Embryonic facial prominence (tissue), 1 donor: Measurements from ENCODE around the gene FARS2.
"Not testable (repeated sequence)": the region's sequence is repeated elsewhere in the genome, so short reads cannot be mapped to it uniquely, and the experiment has no call there.

Source experiments
- DNase-seq: peaks from one replicate; pipeline ENCODE4 v3.0.0-alpha.2; 2016; ENCODE audit errors: extremely low spot score

Gene FARS2

GRCh38 chr6:5684320-5685053 lies 423.2 kb downstream of the FARS2 start:
- DNase-seq: no peak

- DNase-seq: no peak
Measured at GRCh38 chr6:5693225-5694145, 432.2 kb downstream of the FARS2 start.

GRCh38 chr6:5695260-5696245 lies 434.2 kb downstream of the FARS2 start:
- no peak for DNase-seq

- no peak for DNase-seq
Measured at GRCh38 chr6:5697508-5697907, 436.2 kb downstream of the FARS2 start.

GRCh38 chr6:5698318-5698717 lies 437.0 kb downstream of the FARS2 start:
- no peak for DNase-seq

- DNase-seq: not testable (repeated sequence)
Measured at GRCh38 chr6:5699064-5699463, 437.8 kb downstream of the FARS2 start.

- no peak for DNase-seq
Measured at GRCh38 chr6:5701174-5701573, 439.9 kb downstream of the FARS2 start.

- no peak for DNase-seq
Measured at GRCh38 chr6:5704708-5705107, 443.4 kb downstream of the FARS2 start.

GRCh38 chr6:5705252-5705651 lies 443.9 kb downstream of the FARS2 start:
- DNase-seq: no peak

- DNase-seq: no peak
Measured at GRCh38 chr6:5706124-5707033, 445.1 kb downstream of the FARS2 start.

GRCh38 chr6:5707281-5708045 lies 446.1 kb downstream of the FARS2 start:
- no peak for DNase-seq

- DNase-seq: no peak
Measured at GRCh38 chr6:5710516-5710915, 449.2 kb downstream of the FARS2 start.

GRCh38 chr6:5710936-5711335 lies 449.6 kb downstream of the FARS2 start:
- no peak for DNase-seq

GRCh38 chr6:5712349-5713215 lies 451.3 kb downstream of the FARS2 start:
- DNase-seq: no peak

- no peak for DNase-seq
Measured at GRCh38 chr6:5713519-5713918, 452.2 kb downstream of the FARS2 start.

GRCh38 chr6:5718231-5718947 lies 457.1 kb downstream of the FARS2 start:
- no peak for DNase-seq

- DNase-seq: no peak
Measured at GRCh38 chr6:5723841-5724691, 462.8 kb downstream of the FARS2 start.
